Endothelial cell of umbilical vein (primary cell): ENCODE measurements around the gene ITPKC. TPM values are rescaled to one million over a fixed set of nuclear protein-coding genes. Genes with fewer than 3 reads are reported as not detected.

Source experiments
- BruUV-seq: library from RNA; stranded (reverse); fragments of 400-500 nt; replicated peaks from 2 replicates; lab custom pipeline; 2021; lab: Mats Ljungman, UMichigan
- CTCF ChIA-PET: fragments of 300-600, 350-600 bp; sonication (Branson Sonifier 250); formaldehyde crosslinking; loops from one replicate; lab custom pipeline; 2021; ENCODE audit warnings: antibody characterized with exemption, inconsistent platforms; lab: Charles Lee
- POLR2A ChIA-PET: fragments of 300-600, 350-600 bp; sonication (Branson Sonifier 250); formaldehyde crosslinking; loops from one replicate; lab custom pipeline; 2021; ENCODE audit warnings: antibody characterized with exemption, inconsistent platforms; lab: Charles Lee
- DNase-seq: peaks from one replicate; pipeline ENCODE4 v3.0.0-alpha.2; 2011; ENCODE audit warnings: low read depth, low spot score
- FAIRE-seq: peaks from 2 replicates; lab custom pipeline; 2011; peaks lifted over from hg19 to GRCh38; lab: Jason Lieb, UNC
- H2AFZ ChIP-seq: 2 replicates; pipeline ENCODE4 v1.6.0; 2012; ENCODE audit warnings: low read depth, low read length, control low read depth, inconsistent platforms
- H3K27ac ChIP-seq: 2 replicates; pipeline ENCODE4 v1.5.1; 2011; ENCODE audit warnings: low read depth, mild to moderate bottlenecking, control low read depth, low read length, moderate library complexity; ENCODE audit not compliant: insufficient read depth
- H3K27me3 ChIP-seq, 2 experiments: 2 replicates each; pipeline versions ENCODE4 v1.6.0 to v1.6.1; 2011; ENCODE audit warnings: low read length in 2 of 2, mixed read lengths in 1 of 2; ENCODE audit not compliant: control insufficient read depth in 2 of 2, insufficient read depth in 2 of 2
- H3K36me3 ChIP-seq, 2 experiments: 2 replicates in 1 of 2; 3 replicates in 1 of 2; pipeline ENCODE4 v1.5.1; 2011; ENCODE audit warnings: low read length in 2 of 2, mild to moderate bottlenecking in 1 of 2, moderate library complexity in 1 of 2; ENCODE audit not compliant: control insufficient read depth in 2 of 2, insufficient read depth in 2 of 2; ENCODE audit errors: extremely low read depth in 1 of 2
- H3K4me1 ChIP-seq: 3 replicates; pipeline ENCODE4 v1.5.1; 2011; ENCODE audit warnings: mild to moderate bottlenecking, low read length; ENCODE audit not compliant: control insufficient read depth, insufficient read depth; ENCODE audit errors: extremely low read depth
- H3K4me2 ChIP-seq: 2 replicates; pipeline ENCODE4 v1.6.1; 2011; ENCODE audit warnings: low read length, control low read depth, mixed read lengths; ENCODE audit not compliant: insufficient read depth
- H3K4me3 ChIP-seq, 3 experiments: fragments of 200-600 bp in 1 of 3; sonication (generic), shearing (Covaris generic) in 1 of 3; replicated peaks in 1 of 3; 2 replicates each; pipeline ENCODE4 v1.5.1; 2011 to 2016; ENCODE audit warnings: control low read depth in 3 of 3, low read length in 3 of 3, mild to moderate bottlenecking in 2 of 3, inconsistent platforms in 1 of 3, low read depth in 1 of 3, moderate library complexity in 1 of 3; ENCODE audit not compliant: insufficient read depth in 1 of 3
- H3K79me2 ChIP-seq: 2 replicates; pipeline ENCODE4 v1.6.0; 2012; ENCODE audit warnings: low read length, inconsistent platforms; ENCODE audit not compliant: control insufficient read depth, insufficient read depth
- H3K9ac ChIP-seq: replicated peaks from 2 replicates; pipeline ENCODE3; 2011; ENCODE audit warnings: low read length, control low read depth; ENCODE audit not compliant: insufficient read depth; ENCODE audit errors: extremely low read depth
- H3K9me1 ChIP-seq: replicated peaks from 3 replicates; pipeline ENCODE4 v1.6.0; 2011; ENCODE audit warnings: mild to moderate bottlenecking, low read length; ENCODE audit not compliant: control insufficient read depth, insufficient read depth; ENCODE audit errors: extremely low read depth
- H3K9me3 ChIP-seq: replicated peaks from 2 replicates; pipeline ENCODE4 v1.5.1; 2012; ENCODE audit warnings: low read length, inconsistent platforms; ENCODE audit not compliant: control insufficient read depth, insufficient read depth
- H4K20me1 ChIP-seq: replicated peaks from 2 replicates; pipeline ENCODE3; 2011; ENCODE audit warnings: mild to moderate bottlenecking, low read length; ENCODE audit not compliant: control insufficient read depth, insufficient read depth; ENCODE audit errors: extremely low read depth
- CTCF ChIP-seq, 2 donors: IDR thresholded peaks; 1 replicate in 1 of 2; 2 replicates in 1 of 2; pipeline ENCODE4 v1.5.1; 2011; ENCODE audit warnings: low read length in 2 of 2, mild to moderate bottlenecking in 2 of 2, moderate library complexity in 2 of 2, control low read depth in 1 of 2, inconsistent platforms in 1 of 2, low read depth in 1 of 2; ENCODE audit not compliant: insufficient read depth in 1 of 2; ENCODE audit errors: extremely low read depth in 1 of 2
- EZH2 ChIP-seq: IDR thresholded peaks from 2 replicates; pipeline ENCODE4 v1.6.1; 2012; ENCODE audit warnings: borderline replicate concordance, low read depth, mild to moderate bottlenecking, moderate library complexity, low read length, inconsistent platforms; ENCODE audit not compliant: severe bottlenecking
- FOS ChIP-seq: IDR thresholded peaks from 2 replicates; pipeline ENCODE4 v1.6.1; 2011; ENCODE audit warnings: mild to moderate bottlenecking, low read length, moderate library complexity, borderline replicate concordance; ENCODE audit not compliant: insufficient read depth
- GATA2 ChIP-seq: IDR thresholded peaks from 2 replicates; pipeline ENCODE4 v1.7.0; 2011; ENCODE audit warnings: low read depth, mild to moderate bottlenecking, moderate library complexity, mixed read lengths, low read length; ENCODE audit not compliant: insufficient read length, insufficient read depth
- JUN ChIP-seq: IDR thresholded peaks from 2 replicates; pipeline ENCODE4 v1.6.1; 2011; ENCODE audit warnings: borderline replicate concordance, low read depth; ENCODE audit not compliant: insufficient read length, insufficient read depth
- MYC ChIP-seq: IDR thresholded peaks from one replicate; pipeline ENCODE4 v1.6.1; 2011; ENCODE audit warnings: mild to moderate bottlenecking, low read depth, low read length
- POLR2A ChIP-seq: IDR thresholded peaks from 2 replicates; pipeline ENCODE4 v1.6.1; 2012; ENCODE audit warnings: low read depth, mild to moderate bottlenecking, control low read depth, low read length
- POLR2AphosphoS5 ChIP-seq: IDR thresholded peaks from 2 replicates; pipeline ENCODE4 v1.6.1; 2012; ENCODE audit warnings: low read depth, mild to moderate bottlenecking, control low read depth, low read length, moderate library complexity; ENCODE audit not compliant: insufficient read depth
- dilution Hi-C: fragments of 300-500 bp; cut with MboI; formaldehyde crosslinking; loops from one replicate; pipeline ENCODE4 v1.15.0; 2019; ENCODE audit warnings: low sequenced_read_pairs; ENCODE audit not compliant: extremely low pct_ligation_motif_present
- intact Hi-C: fragments of 100-400 bp; cut with micrococcal nuclease; formaldehyde crosslinking; loops from one replicate; pipeline ENCODE4 v1.10.0; 2022
- polyA plus RNA-seq, 4 experiments: library from polyadenylated mRNA; depleted of rRNA in 3 of 4; stranded (reverse) in 3 of 4; unstranded in 1 of 4; fragments of >200 nt; gene quantifications; 2 replicates each; pipeline versions ENCODE4 v1.2.1 to v1.2.3, GENCODE V29; 2011 to 2012; ENCODE audit warnings: missing spikeins in 1 of 4
- total RNA-seq: library from RNA; stranded (reverse); gene quantifications from 2 replicates; pipeline ENCODE4 v1.2.3, GENCODE V29; 2021
- TF ChIP-seq, protein P1 (sequence below): IDR thresholded peaks from 2 replicates; pipeline ENCODE4 v1.6.1; 2011; ENCODE audit not compliant: insufficient read depth, insufficient read length

The ITPKC gene
- total and polyA plus RNA-seq, 2 donors (not counting 3 experiments of a cell fraction or from before 2014, with no cell fraction given), result 7.3 to 16.1 TPM

GRCh38 chr19:40733149-40733548 lies 16.2 kb downstream of the ITPKC start:
- Histone ChIP-seq H3K36me3 (peaks cover 21 to 41% of the 10 kb centered on the region in 2 experiments), H3K27me3 (no peaks in the 10 kb centered on the region), H3K9me3 (no peaks in the 10 kb centered on the region), H3K27ac (no peak overlapping the region), H3K4me3 (no peak overlapping the region), H3K79me2 (no peaks in the 10 kb centered on the region), H3K4me2 (no peak overlapping the region), H3K4me1 (no peaks in the 10 kb centered on the region), H3K9ac (no peak overlapping the region), H3K9me1 (no peaks in the 10 kb centered on the region), H4K20me1 (no peaks in the 10 kb centered on the region), H2AFZ (no peak overlapping the region)
- no peak for FAIRE-seq
- dilution Hi-C loops, result no loop called here
- CTCF ChIA-PET, result interaction anchor here (1.1 to 1.7 kb wide), 3 partner anchors 12 to 99 kb away, joined by 3 to 4 read pairs (median 3); partner anchors contain the start of gene EGLN2
- BruUV-seq, result no TSS peak
- intact Hi-C loops, result no loop called here
- TF ChIP-seq CTCF (IDR thresholded peaks at IDR 0.05; ENCODE audit: extremely low read depth in 1 of 2, insufficient read depth in 1 of 2, low read depth in 1 of 2, low read length in 2 of 2), result no peak
- TF ChIP-seq, protein P1, sequence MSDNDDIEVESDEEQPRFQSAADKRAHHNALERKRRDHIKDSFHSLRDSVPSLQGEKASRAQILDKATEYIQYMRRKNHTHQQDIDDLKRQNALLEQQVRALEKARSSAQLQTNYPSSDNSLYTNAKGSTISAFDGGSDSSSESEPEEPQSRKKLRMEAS, result no peak
- no peak for TF ChIP-seq MYC
- no peak for TF ChIP-seq FOS
- no peak for TF ChIP-seq POLR2A
- TF ChIP-seq GATA2, result no peak
- no peak for TF ChIP-seq POLR2AphosphoS5
- TF ChIP-seq JUN, result no peak
- no peak for TF ChIP-seq EZH2
- DNase-seq, result no peak
- POLR2A ChIA-PET, result no interaction called here
